Psoas muscle (tissue), 8 donors: Measurements from ENCODE around the gene CAMTA1. TPM values are rescaled to one million over a fixed set of nuclear protein-coding genes. Genes with fewer than 3 reads are reported as not detected.

Experiments used
- ATAC-seq, 4 donors: fragments of 200-7000 bp; cut with Tn5 transposase; one replicate each; pipeline ENCODE4 v1.9.1; 2020; ENCODE audit warnings: moderate library complexity in 3 of 4, mild to moderate bottlenecking in 2 of 4
- DNase-seq, 2 donors: peaks; one replicate each; pipeline ENCODE4 v3.0.0-alpha.2; 2020
- H3K27ac ChIP-seq: fragments of 200-600 bp; one replicate; pipeline ENCODE4 v1.8.0; 2022
- H3K27me3 ChIP-seq, 3 donors: fragments of 200-600 bp in 1 of 3; one replicate each; pipeline versions ENCODE4 v1.6.1 to v1.8.0; 2013 to 2022; ENCODE audit warnings: low read length in 2 of 3, mild to moderate bottlenecking in 2 of 3, moderate library complexity in 1 of 3; ENCODE audit not compliant: insufficient read depth in 3 of 3
- H3K36me3 ChIP-seq, 2 donors: fragments of 200-600 bp in 1 of 2; one replicate each; pipeline versions ENCODE4 v1.6.1 to v1.8.0; 2013 to 2022; ENCODE audit warnings: low read depth in 1 of 2, mild to moderate bottlenecking in 1 of 2, moderate library complexity in 1 of 2; ENCODE audit not compliant: insufficient read depth in 1 of 2
- H3K4me1 ChIP-seq: fragments of 200-600 bp; one replicate; pipeline ENCODE4 v1.8.0; 2022
- H3K4me3 ChIP-seq: fragments of 200-600 bp; one replicate; pipeline ENCODE4 v1.8.0; 2022; ENCODE audit warnings: mild to moderate bottlenecking
- H3K9me3 ChIP-seq: fragments of 200-600 bp; one replicate; pipeline ENCODE4 v1.8.0; 2022
- WGBS, 3 donors: extraction: QIAGEN DNeasy Blood & Tissue Kit; methylation state at CpG; one replicate each; pipeline versions ENCODE4 v1.1.6 to v1.1.7; 2013; 5-methylcytosine and 5-hydroxymethylcytosine counted together
- intact Hi-C, 2 donors: fragments of 100-400 bp; cut with DNase I; formaldehyde crosslinking; loops; one replicate each; pipeline versions ENCODE4 v1.11.0 to v1.14.2; 2022
- polyA plus RNA-seq, 3 donors: library from polyadenylated mRNA; stranded (reverse); fragments of 200-250 nt; gene quantifications; one replicate each; pipeline ENCODE4 v1.2.3, GENCODE V29; 2013
- total RNA-seq, 4 donors: library from RNA; stranded (reverse); fragmentation: NEBNext Ultra II Directional in 2 of 4; extraction: Animal tissue kit (Norgen Biotek cat#: 25700) in 2 of 4; gene quantifications; one replicate each; pipeline versions ENCODE4 v1.2.1 to v1.2.4, GENCODE V29; 2021 to 2023
- TF ChIP-seq, protein P1 (sequence below): fragments of 200-600 bp; IDR thresholded peaks from one replicate; pipeline ENCODE4 v1.8.0; 2022; ENCODE audit warnings: antibody characterized with exemption
- donor health status: healthy with polysubstance abuse.
- donor health status: DM: no; HTN: no; CAD: no; lungs with moderate emphysema.
- donor health status: Bipolar disorder and iron deficiency.
- donor health status: healthy.
- donor health status: DM: yes; HTN: yes; CAD: no.
- donor health status: DM: no; HTN: no; CAD: no.
- donor health status: DM: no; HTN: no; CAD: no.
- donor health status: DM: yes; HTN: yes; CAD: no.

CAMTA1 gene
- total and polyA plus RNA-seq, 7 donors, result 64.6 to 206 (median 76.5) TPM

DNA sequence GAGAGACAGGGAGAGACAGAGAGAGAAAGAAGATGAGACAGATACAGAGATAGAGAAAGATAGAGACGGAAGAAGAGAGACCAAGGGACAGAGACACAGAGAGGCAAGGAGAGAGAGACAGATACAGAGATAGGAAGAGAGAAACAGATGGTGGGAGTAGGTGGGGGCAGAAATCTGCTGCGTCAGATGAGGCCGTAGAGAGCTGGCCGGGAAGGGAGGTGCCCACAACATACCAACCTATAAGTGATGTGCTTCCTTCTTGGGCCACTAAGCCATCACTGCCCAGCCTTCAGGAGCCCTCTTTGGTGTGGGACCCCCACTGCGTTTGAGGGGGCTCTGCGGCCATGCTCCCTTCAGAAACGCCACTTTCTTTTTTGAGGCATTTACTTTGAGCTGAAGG, 678.3 kb downstream of the CAMTA1 start:
- Histone ChIP-seq H3K9me3 (no peaks in the 10 kb centered on the region), H3K27me3 (peaks cover 0 to 2% (median 0%) of the 10 kb centered on the region in 3 donors), H3K4me3 (no peak overlapping the region), H3K36me3 (no peaks in the 10 kb centered on the region), H3K4me1 (no peaks in the 10 kb centered on the region), H3K27ac (no peak overlapping the region)
- intact Hi-C loops, result no loop called here
- WGBS, 3 donors, result 77 to 82% (median 77%) methylated on average over 7 of the region's 7 CpGs
- ATAC-seq (no peak), DNase-seq (no peak)
- TF ChIP-seq, protein P1, sequence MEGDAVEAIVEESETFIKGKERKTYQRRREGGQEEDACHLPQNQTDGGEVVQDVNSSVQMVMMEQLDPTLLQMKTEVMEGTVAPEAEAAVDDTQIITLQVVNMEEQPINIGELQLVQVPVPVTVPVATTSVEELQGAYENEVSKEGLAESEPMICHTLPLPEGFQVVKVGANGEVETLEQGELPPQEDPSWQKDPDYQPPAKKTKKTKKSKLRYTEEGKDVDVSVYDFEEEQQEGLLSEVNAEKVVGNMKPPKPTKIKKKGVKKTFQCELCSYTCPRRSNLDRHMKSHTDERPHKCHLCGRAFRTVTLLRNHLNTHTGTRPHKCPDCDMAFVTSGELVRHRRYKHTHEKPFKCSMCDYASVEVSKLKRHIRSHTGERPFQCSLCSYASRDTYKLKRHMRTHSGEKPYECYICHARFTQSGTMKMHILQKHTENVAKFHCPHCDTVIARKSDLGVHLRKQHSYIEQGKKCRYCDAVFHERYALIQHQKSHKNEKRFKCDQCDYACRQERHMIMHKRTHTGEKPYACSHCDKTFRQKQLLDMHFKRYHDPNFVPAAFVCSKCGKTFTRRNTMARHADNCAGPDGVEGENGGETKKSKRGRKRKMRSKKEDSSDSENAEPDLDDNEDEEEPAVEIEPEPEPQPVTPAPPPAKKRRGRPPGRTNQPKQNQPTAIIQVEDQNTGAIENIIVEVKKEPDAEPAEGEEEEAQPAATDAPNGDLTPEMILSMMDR, result no peak

DNA sequence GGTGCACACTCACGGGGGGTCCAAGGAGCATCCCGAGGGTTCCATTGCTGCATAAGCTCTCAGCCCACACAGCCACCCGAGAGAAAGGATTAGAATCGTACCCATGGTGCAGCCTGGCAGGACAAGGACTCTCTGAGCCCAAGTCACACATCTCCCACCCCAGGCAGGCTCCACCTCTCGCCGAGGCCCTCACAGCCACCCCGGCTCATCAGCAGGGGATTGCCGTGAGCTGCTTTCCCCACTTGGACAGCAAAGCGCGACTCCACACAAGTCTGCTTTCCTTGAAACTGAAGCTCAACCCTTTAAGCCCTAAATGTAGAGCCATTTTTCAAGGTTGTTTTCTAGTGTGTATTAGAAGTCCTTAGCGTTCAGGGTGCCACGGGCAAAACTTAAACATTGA, 679.5 kb downstream of the CAMTA1 start:
- no peak overlapping the region for H3K4me3 ChIP-seq
- ATAC-seq (no peak), DNase-seq (no peak)
- H3K36me3 ChIP-seq, result no peaks in the 10 kb centered on the region
- H3K27me3 ChIP-seq, result peaks cover 0 to 2% (median 0%) of the 10 kb centered on the region in 3 donors
- H3K4me1 ChIP-seq, result no peaks in the 10 kb centered on the region
- TF ChIP-seq, protein P1, result no peak
- H3K9me3 ChIP-seq, result no peaks in the 10 kb centered on the region
- 77 to 89% (median 78%) methylated on average over 12 of the region's 12 CpGs for WGBS, 3 donors
- intact Hi-C loops, result no loop called here
- no peak overlapping the region for H3K27ac ChIP-seq

DNA sequence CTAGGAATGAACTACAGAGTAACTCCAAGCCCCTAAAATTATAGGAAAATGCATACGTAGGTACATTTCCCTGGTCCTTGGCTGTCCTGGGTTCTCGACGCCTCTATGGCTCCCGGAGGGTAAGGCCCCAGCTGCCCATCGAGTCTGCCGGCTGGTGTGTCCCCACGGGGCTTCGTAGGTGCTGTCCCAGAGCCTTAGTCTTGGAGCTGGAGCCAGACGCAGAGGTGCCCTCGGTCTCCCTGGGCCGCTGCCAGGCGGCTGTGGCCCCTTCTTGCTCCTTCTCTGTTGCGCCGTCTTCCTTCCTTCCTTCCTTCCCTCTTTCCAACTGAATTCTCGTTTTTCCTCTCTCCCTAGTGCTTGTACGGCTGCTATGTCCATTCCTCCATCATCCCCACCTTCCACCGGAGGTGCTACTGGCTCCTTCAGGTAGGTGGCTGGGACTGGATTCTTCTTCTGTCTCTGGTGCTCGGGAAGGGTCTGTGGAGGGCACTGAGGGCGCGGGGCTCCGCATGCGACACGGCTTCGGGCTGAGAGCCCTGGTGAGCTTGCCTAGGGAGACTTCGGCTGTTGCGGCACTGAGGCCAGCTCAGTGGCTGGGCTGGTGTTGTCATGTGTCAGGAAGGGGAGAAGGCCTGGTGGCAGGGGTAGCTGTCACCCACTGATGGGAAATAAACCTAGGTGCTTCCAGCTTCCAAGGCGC, 682.4 kb downstream of the CAMTA1 start:
- DNase-seq, result no peak
- no peak overlapping the region for H3K27ac ChIP-seq
- TF ChIP-seq, protein P1, result no peak
- WGBS, 3 donors, result 92 to 93% (median 93%) methylated on average over 26 to 27 of the region's 27 CpGs
- no peak overlapping the region for H3K4me3 ChIP-seq
- no peak for ATAC-seq
- H3K27me3 ChIP-seq, result peaks cover 0 to 2% (median 0%) of the 10 kb centered on the region in 3 donors
- intact Hi-C loops, result no loop called here
- H3K9me3 ChIP-seq, result no peaks in the 10 kb centered on the region
- H3K4me1 ChIP-seq, result no peaks in the 10 kb centered on the region
- no peaks in the 10 kb centered on the region for H3K36me3 ChIP-seq

DNA sequence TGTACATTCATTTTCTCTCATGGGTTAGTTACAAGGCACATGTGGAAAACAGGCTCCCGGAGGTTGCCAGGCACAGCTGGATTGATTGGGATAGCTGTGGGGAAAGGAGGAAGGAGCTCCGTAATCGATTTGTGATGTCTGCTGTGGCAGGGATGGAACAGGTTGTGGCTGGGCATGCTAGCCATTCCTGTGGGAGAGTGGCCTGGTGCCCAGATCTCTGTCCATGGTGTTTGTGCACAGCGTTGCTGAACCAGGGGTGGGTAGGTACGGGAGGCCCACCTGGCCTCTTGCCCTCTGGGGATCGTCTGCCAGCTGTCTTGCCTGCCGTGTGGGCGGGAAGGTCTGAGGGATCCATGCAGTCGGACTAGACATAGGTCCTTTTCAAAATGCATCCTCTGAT, 683.0 kb downstream of the CAMTA1 start:
- ATAC-seq (no peak), DNase-seq (no peak)
- H3K9me3 ChIP-seq, result no peaks in the 10 kb centered on the region
- intact Hi-C loops, result no loop called here
- no peaks in the 10 kb centered on the region for H3K4me1 ChIP-seq
- WGBS, 3 donors, result 54 to 67% (median 66%) methylated on average over 9 of the region's 9 CpGs
- no peak overlapping the region for H3K27ac ChIP-seq
- H3K4me3 ChIP-seq, result no peak overlapping the region
- no peaks in the 10 kb centered on the region for H3K36me3 ChIP-seq
- TF ChIP-seq, protein P1, result no peak
- peaks cover 0 to 2% (median 0%) of the 10 kb centered on the region in 3 donors for H3K27me3 ChIP-seq
